Uterus (tissue), 2 donors: ENCODE results near the gene TOP1.

Experiments used
- POLR2A ChIP-seq, 2 donors: fragments of 450-650 bp; IDR thresholded peaks; one replicate each; pipeline ENCODE4 v1.6.1; 2016; ENCODE audit warnings: antibody characterized with exemption in 2 of 2, mild to moderate bottlenecking in 1 of 2, moderate library complexity in 1 of 2
- TF ChIP-seq, protein P1 (sequence below), 4 experiments: fragments of 200-600 bp in 2 of 4; fragments of 450-650 bp in 2 of 4; sonication (generic) in 2 of 4; IDR thresholded peaks; one replicate each; pipeline ENCODE4 v1.5.1; 2016 to 2019; ENCODE audit warnings: antibody characterized with exemption in 4 of 4, mild to moderate bottlenecking in 2 of 4, moderate library complexity in 1 of 4

GRCh38 chr20:41082306-41082705 is 53.7 kb downstream of the TOP1 start:
- TF ChIP-seq, protein P1, sequence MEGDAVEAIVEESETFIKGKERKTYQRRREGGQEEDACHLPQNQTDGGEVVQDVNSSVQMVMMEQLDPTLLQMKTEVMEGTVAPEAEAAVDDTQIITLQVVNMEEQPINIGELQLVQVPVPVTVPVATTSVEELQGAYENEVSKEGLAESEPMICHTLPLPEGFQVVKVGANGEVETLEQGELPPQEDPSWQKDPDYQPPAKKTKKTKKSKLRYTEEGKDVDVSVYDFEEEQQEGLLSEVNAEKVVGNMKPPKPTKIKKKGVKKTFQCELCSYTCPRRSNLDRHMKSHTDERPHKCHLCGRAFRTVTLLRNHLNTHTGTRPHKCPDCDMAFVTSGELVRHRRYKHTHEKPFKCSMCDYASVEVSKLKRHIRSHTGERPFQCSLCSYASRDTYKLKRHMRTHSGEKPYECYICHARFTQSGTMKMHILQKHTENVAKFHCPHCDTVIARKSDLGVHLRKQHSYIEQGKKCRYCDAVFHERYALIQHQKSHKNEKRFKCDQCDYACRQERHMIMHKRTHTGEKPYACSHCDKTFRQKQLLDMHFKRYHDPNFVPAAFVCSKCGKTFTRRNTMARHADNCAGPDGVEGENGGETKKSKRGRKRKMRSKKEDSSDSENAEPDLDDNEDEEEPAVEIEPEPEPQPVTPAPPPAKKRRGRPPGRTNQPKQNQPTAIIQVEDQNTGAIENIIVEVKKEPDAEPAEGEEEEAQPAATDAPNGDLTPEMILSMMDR (IDR thresholded peaks at IDR 0.05): no peak
- no peak for TF ChIP-seq POLR2A (IDR thresholded peaks at IDR 0.05)
